KG1 (cell line): ENCODE measurements around the gene ETV3L.
"Not testable (repeated sequence)": the region's sequence is repeated elsewhere in the genome, so short reads cannot be mapped to it uniquely, and the experiment has no call there.

Experiments
- DNase-seq: peaks from one replicate; lab custom pipeline; 2025; lab: John Stamatoyannopoulos, UW

ETV3L gene

GRCh38 chr1:157077394-157077793, 22.2 kb downstream of the ETV3L start:
- DNase-seq: no peak

DNA sequence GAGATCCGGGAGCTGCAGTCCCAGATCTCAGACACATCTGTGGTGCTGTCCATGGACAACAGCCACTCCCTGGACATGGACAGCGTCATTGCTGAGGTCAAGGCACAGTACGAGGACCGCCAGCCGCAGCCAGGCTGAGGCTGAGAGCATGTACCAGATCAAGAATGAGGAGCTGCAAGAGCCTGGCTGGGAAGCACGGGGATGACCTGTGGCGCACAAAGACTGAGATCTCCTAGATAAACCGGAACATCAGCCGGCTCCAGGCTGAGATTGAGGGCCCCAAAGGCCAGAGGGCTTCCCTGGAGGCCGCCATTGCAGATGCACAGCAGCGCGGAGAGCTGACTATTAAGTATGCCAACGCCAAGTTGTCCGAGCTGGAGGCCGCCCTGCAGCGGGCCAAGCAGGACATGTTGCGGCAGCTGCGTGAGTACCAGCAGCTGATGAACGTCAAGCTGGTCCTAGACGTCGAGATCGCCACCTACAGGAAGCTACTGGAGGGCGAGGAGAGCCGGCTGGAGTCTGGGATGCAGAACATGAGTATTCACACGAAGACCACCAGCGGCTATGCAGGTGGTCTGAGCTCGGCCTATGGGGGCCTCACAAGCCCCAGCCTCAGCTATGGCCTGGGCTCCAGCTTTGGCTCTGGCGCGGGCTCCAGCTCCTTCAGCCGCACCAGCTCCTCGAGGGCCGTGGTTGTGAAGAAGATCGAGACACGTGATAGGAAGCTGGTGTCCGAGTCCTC, 25.5 kb downstream of the ETV3L start:
- DNase-seq: no peak

DNA sequence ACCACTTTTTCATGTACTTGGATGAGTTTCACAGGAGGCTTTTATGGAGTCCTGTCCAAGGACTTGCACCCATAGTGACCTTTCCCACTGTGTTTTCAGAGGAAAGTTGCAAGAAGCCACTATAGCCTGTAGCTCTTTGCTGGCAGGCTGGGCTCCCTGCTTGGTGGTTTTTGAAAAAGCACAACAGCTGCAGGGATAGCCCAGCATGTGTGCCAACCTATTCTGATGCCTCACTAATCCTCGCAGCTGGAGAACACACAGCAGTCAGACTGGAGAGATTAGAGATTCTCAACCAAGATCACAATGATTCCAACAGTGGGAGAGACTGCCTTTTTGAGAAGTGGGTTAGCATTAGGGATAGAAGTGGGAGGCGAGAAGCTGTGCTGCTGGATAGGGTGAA, 30.0 kb downstream of the ETV3L start:
- DNase-seq: no peak

GRCh38 chr1:157059241-157059640, 40.4 kb downstream of the ETV3L start:
- not testable (repeated sequence) for DNase-seq

GRCh38 chr1:157056269-157056668, 43.3 kb downstream of the ETV3L start:
- no peak for DNase-seq

DNA sequence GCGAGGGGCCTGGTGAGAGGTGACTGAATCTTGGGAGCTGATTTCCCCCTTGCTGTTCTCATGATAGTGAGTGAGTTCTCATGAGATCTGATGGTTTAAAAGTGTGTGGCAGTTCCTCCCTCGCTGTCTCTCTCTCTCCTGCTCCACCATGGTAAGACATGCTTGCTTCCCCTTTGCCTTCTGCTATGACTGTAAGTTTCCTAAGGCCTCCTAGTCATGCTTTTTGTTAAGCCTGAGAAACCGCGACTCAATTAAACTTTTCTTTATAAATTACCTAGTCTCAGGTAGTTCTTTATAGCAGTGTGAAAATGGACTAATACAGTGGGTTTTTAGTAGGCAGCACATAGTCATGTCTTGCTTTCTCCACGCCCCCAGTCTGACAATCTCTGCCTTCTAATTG, 43.9 kb downstream of the ETV3L start:
- DNase-seq: not testable (repeated sequence)

- DNase-seq: no peak
Measured at GRCh38 chr1:157050836-157051235, 48.8 kb downstream of the ETV3L start.

- no peak for DNase-seq
Measured at GRCh38 chr1:157047062-157047410, 52.6 kb downstream of the ETV3L start.

- no peak for DNase-seq
Measured at GRCh38 chr1:157045250-157046218, 54.1 kb downstream of the ETV3L start, which contains the start of gene ARHGEF11. ARHGEF11 (minus strand) TSS chr1:157045742; CDS start chr1:157044330, 1,412 bp downstream.

GRCh38 chr1:157044326-157044725, 55.3 kb downstream of the ETV3L start:
- DNase-seq: no peak

- no peak for DNase-seq
Measured at GRCh38 chr1:157043685-157044084, 55.9 kb downstream of the ETV3L start.

GRCh38 chr1:157042846-157043245, 56.8 kb downstream of the ETV3L start:
- no peak for DNase-seq
